Muscle layer of colon (tissue), 2 donors: ENCODE results near the gene KRT8.

Experiments used
- H3K27ac ChIP-seq: one replicate; pipeline ENCODE4 v1.7.0; 2013; ENCODE audit warnings: low read depth, mild to moderate bottlenecking, low read length, moderate library complexity
- H3K27me3 ChIP-seq, 2 donors: one replicate each; pipeline ENCODE4 v1.7.0; 2013; ENCODE audit warnings: low read length in 2 of 2, mild to moderate bottlenecking in 2 of 2; ENCODE audit not compliant: insufficient read depth in 2 of 2, control insufficient read depth in 1 of 2
- H3K36me3 ChIP-seq: one replicate; pipeline ENCODE4 v1.7.0; 2013; ENCODE audit warnings: mild to moderate bottlenecking, low read length; ENCODE audit not compliant: insufficient read depth
- H3K4me1 ChIP-seq: one replicate; pipeline ENCODE4 v1.7.0; 2013; ENCODE audit warnings: mild to moderate bottlenecking, low read length; ENCODE audit not compliant: insufficient read depth
- H3K4me3 ChIP-seq, 2 donors: one replicate each; pipeline ENCODE4 v1.7.0; 2013; ENCODE audit warnings: low read length in 2 of 2, low read depth in 1 of 2, mild to moderate bottlenecking in 1 of 2, moderate library complexity in 1 of 2
- H3K9ac ChIP-seq: one replicate; pipeline ENCODE4 v1.7.0; 2013; ENCODE audit warnings: low read length
- H3K9me3 ChIP-seq: one replicate; pipeline ENCODE4 v1.7.0; 2013; ENCODE audit warnings: mild to moderate bottlenecking, low read length
- donor health status: abdominal sarcoma.
- donor health status: Adenocarcinoma of cecum.

The KRT8 gene

DNA sequence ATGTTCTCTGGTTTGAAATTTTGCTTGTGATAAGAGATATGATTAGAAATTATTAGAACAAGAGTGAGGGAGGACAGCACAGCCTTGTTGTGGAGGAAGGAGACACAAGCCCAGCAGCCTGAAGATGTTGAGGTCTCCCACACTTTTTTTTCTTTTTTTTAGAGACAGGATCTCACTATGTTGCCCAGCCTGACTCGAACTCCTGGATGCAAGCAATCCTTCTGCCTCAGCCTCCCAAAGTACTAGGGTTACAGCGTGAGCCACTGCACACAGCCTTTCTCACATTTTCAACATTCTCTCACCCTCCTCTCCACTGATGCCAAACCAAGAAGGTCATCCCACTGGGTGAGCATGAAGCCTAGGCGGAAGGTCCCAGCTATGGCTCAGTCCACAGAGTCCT lies 4.9 kb upstream of the KRT8 start:
- Histone ChIP-seq H3K36me3 (no peaks in the 10 kb centered on the region), H3K4me1 (peaks cover 4% of the 10 kb centered on the region), H3K27ac (no peak overlapping the region), H3K4me3 (no peak overlapping the region), H3K9ac (no peak overlapping the region), H3K27me3 (no peaks in the 10 kb centered on the region), H3K9me3 (no peaks in the 10 kb centered on the region)

GRCh38 chr12:52909331-52909730 lies 4.5 kb upstream of the KRT8 start:
- no peaks in the 10 kb centered on the region for H3K36me3 ChIP-seq
- H3K27ac ChIP-seq: no peak overlapping the region
- H3K4me1 ChIP-seq: peaks cover 4% of the 10 kb centered on the region

DNA sequence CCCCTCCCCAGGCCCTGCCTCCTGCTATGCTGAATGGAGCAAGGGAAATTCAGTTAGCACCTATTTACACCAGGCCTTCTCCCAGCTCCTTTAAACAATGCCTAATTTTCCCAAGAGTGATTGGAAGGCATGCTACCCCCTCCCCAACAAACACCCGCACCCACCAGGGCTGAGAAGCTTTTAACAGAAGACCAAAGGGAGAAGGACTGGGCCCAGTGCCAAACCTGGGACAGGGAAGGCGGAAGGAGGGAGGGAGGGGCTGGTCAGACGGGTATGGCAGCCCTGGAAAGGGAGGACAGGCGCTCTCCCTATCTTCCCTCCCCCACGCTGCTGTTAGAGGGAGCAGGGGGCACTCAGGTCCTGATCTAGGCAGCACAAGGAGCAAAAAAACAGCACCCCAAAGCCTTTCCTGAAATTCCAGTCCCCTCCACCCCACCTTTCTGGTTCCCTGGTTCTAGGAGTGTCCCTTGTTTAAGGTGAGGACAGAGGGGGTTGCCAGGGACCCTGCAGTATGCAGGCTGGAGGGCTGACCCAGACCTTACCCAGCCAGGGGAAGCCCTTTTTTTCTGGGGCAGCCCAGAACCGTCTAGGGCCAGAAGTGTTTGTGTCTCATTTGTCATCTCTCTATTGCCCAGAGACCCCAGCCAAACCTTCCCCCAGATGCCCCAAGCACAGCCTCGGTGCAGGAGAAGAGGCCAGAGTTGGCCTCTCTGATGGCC lies 2.4 kb upstream of the KRT8 start:
- no peaks in the 10 kb centered on the region for H3K36me3 ChIP-seq
- no peak overlapping the region for H3K4me3 ChIP-seq
- peaks cover 4% of the 10 kb centered on the region for H3K4me1 ChIP-seq
- H3K9me3 ChIP-seq: no peaks in the 10 kb centered on the region
- H3K27ac ChIP-seq: peak overlapping the region; percentile 9
- H3K27me3 ChIP-seq: no peaks in the 10 kb centered on the region
- H3K9ac ChIP-seq: no peak overlapping the region

More at GRCh38 chr12:52909331-52909730, 4.5 kb upstream of the KRT8 start:
- no peak overlapping the region for H3K9ac ChIP-seq
- H3K9me3 ChIP-seq: no peaks in the 10 kb centered on the region
- no peaks in the 10 kb centered on the region for H3K27me3 ChIP-seq
- H3K4me3 ChIP-seq: no peak overlapping the region

DNA sequence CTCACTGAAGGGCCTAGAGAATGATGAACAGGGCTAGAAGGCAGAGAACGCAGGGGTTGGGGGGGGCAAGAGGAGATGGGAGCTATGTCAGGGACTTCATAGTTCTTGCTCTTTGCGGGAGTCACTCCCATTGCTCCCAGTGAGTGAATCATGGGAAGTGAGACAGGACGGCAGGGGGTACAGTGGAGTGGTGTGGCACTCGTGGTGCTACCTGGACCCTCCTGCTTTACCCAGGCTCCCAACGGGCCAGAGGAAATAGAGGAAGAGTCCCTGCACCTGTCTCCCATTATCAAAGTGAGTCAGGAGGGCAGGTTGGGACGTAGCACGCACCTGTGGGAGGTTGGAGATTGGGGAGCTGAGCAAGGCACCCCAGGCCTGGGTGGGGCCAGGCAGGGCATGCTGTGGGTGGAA lies 1.3 kb upstream of the KRT8 start:
- Histone ChIP-seq H3K36me3 (no peaks in the 10 kb centered on the region), H3K9me3 (no peaks in the 10 kb centered on the region), H3K27ac (no peak overlapping the region), H3K4me1 (peaks cover 4% of the 10 kb centered on the region), H3K27me3 (no peaks in the 10 kb centered on the region), H3K9ac (no peak overlapping the region), H3K4me3 (no peak overlapping the region)

DNA sequence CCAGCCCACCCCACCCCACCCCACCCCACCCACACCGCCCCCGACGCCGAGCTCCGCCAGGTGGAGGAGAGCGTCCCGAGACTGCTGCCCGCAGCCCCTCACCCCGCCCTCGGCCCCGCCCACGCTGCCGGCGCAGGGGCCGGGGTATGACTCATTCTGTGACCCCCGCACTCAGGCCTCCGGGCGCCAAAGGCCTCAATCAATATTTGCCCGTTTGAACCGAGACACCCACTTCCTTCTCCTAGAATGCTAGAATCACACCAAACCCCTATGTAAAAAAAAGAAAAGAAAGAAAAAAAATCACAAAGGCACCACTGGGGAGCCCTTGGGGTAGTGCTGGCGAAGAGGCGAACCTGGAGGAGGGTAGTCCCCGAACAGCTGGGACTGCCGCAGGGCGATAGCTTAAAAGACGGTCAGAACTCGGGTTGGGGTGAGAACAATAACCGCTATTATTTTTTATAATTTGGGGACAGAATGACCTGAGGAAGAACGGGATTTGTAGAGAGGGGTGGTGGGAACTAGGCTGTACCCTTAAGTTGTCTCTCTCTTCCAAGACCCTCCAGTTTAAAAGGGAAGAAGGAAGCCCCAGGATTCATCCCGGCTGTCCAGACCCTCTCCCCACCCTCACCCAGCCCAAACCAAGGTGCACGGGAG lies 894 bp downstream of the KRT8 start:
- Histone ChIP-seq H3K27ac (peak overlapping the region; percentile 95), H3K27me3 (no peaks in the 10 kb centered on the region), H3K9me3 (no peaks in the 10 kb centered on the region), H3K4me3 (peak overlapping the region in 1 of 2 donors; percentile 45), H3K36me3 (no peaks in the 10 kb centered on the region), H3K9ac (peak overlapping the region; percentile 65), H3K4me1 (peaks cover 4% of the 10 kb centered on the region)

GRCh38 chr12:52903285-52903854 lies 1.5 kb downstream of the KRT8 start:
- peak overlapping the region; percentile 9 to 53 for H3K4me3 ChIP-seq
- peaks cover 4% of the 10 kb centered on the region for H3K4me1 ChIP-seq
- peak overlapping the region; percentile 33 for H3K9ac ChIP-seq
- H3K9me3 ChIP-seq: no peaks in the 10 kb centered on the region
- H3K27me3 ChIP-seq: no peaks in the 10 kb centered on the region
- no peak overlapping the region for H3K27ac ChIP-seq
- H3K36me3 ChIP-seq: no peaks in the 10 kb centered on the region

- Histone ChIP-seq H3K9ac (no peak overlapping the region), H3K4me3 (no peak overlapping the region), H3K4me1 (peaks cover 4% of the 10 kb centered on the region), H3K36me3 (no peaks in the 10 kb centered on the region), H3K9me3 (no peaks in the 10 kb centered on the region), H3K27ac (no peak overlapping the region), H3K27me3 (no peaks in the 10 kb centered on the region)
Observed at GRCh38 chr12:52901715-52902541, 2.9 kb downstream of the KRT8 start.

DNA sequence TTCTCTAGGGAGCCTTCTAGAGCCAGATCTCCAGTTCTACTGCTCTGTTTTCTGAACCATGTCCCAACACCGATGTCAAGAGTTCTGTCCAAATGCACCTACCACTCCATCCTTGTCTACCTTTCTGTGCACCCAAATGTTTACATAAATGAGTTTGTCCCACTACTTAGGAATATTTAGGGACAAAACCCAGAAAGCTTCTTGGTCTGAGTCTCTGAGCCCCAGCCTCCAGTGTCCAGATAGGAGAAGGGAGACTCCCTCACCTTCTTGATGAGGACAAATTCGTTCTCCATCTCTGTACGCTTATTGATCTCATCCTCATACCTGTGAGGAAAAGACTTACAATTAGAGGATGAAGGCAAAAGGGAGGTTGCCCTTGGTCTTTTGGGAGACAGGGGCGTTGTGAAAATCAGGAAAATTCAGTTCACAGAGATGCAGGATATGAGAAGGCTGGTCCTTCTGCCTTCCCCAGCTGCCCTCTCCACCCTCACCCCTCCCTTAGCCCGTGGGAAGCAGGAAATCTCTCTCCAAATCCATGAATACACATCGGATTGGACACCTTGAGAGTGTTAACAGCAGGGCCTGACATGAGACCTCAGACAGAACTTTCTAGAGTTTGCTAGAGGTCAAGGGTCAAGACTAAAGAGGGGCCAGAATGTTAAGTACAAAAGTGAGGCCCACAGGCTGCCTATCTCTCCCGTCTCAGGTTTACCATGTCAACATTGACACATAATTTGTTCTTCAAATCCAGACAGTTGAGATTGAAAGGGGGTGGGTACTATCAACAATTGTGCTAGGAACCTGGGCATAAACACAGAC lies 3.8 kb downstream of the KRT8 start:
- H3K27ac ChIP-seq: no peak overlapping the region
- no peaks in the 10 kb centered on the region for H3K36me3 ChIP-seq
- H3K9ac ChIP-seq: no peak overlapping the region
- H3K27me3 ChIP-seq: no peaks in the 10 kb centered on the region
- peaks cover 4% of the 10 kb centered on the region for H3K4me1 ChIP-seq
- H3K4me3 ChIP-seq: no peak overlapping the region
- H3K9me3 ChIP-seq: no peaks in the 10 kb centered on the region

- Histone ChIP-seq H3K27ac (no peak overlapping the region), H3K27me3 (no peaks in the 10 kb centered on the region), H3K4me1 (peaks cover 4% of the 10 kb centered on the region), H3K9ac (no peak overlapping the region), H3K9me3 (no peaks in the 10 kb centered on the region), H3K36me3 (no peaks in the 10 kb centered on the region), H3K4me3 (no peak overlapping the region)
Observed at GRCh38 chr12:52900166-52900895, 4.5 kb downstream of the KRT8 start.

GRCh38 chr12:52899338-52900035 lies 5.4 kb downstream of the KRT8 start:
- Histone ChIP-seq H3K4me3 (no peak overlapping the region), H3K27ac (no peak overlapping the region), H3K9me3 (no peaks in the 10 kb centered on the region), H3K9ac (no peak overlapping the region), H3K27me3 (no peaks in the 10 kb centered on the region), H3K4me1 (no peaks in the 10 kb centered on the region), H3K36me3 (no peaks in the 10 kb centered on the region)
